Neural cell (in vitro differentiated cells): ENCODE measurements around the gene SP7.

Source experiments
- CTCF ChIP-seq: fragments of 450-650 bp; IDR thresholded peaks from 2 replicates; pipeline ENCODE4 v1.5.1; 2014; ENCODE audit warnings: antibody characterized with exemption, mild to moderate bottlenecking, moderate library complexity; ENCODE audit not compliant: poor library complexity, severe bottlenecking
- REST ChIP-seq: IDR thresholded peaks from 2 replicates; pipeline ENCODE4 v1.6.1; 2012; ENCODE audit warnings: borderline replicate concordance

- TF ChIP-seq REST: no peak
- no peak for TF ChIP-seq CTCF
These were observed 44.9 kb upstream of the SP7 start for GRCh38 chr12:53380794-53381730.
